GM12865 (cell line): ENCODE measurements around the gene FAAP100.

Source experiments
- DNase-seq: peaks from one replicate; pipeline ENCODE4 v3.0.0; 2010; ENCODE audit warnings: low read depth
- H3K4me3 ChIP-seq: 2 replicates; pipeline ENCODE4 v1.5.1; 2011; ENCODE audit warnings: mild to moderate bottlenecking, low read depth, low read length, control low read depth
- TF ChIP-seq, protein P1 (sequence below): IDR thresholded peaks from 2 replicates; pipeline ENCODE4 v1.5.1; 2011; ENCODE audit warnings: low read length, control low read depth, low read depth, inconsistent platforms; ENCODE audit not compliant: insufficient read depth; ENCODE audit errors: missing control alignments

Gene FAAP100

DNA sequence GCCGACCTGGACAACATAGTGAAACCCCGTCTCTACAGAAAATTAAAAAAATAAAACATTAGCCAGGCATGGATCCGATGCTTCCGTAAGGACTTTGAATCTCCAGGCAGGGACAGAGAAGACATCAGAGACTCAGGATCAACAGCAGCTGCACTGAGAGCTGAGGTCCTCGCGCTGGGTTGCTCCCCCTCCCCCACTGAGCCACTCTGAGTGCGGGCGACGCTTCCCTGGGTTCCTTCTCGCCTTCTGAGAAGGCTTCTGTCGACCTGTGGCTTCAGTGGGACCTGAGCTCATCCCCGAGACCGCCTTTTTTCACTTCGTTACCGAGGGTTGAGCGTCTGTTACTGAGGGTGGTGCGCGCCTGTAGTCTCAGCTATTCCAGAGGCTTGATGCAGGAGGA, 60.0 kb downstream of the FAAP100 start:
- TF ChIP-seq, protein P1, sequence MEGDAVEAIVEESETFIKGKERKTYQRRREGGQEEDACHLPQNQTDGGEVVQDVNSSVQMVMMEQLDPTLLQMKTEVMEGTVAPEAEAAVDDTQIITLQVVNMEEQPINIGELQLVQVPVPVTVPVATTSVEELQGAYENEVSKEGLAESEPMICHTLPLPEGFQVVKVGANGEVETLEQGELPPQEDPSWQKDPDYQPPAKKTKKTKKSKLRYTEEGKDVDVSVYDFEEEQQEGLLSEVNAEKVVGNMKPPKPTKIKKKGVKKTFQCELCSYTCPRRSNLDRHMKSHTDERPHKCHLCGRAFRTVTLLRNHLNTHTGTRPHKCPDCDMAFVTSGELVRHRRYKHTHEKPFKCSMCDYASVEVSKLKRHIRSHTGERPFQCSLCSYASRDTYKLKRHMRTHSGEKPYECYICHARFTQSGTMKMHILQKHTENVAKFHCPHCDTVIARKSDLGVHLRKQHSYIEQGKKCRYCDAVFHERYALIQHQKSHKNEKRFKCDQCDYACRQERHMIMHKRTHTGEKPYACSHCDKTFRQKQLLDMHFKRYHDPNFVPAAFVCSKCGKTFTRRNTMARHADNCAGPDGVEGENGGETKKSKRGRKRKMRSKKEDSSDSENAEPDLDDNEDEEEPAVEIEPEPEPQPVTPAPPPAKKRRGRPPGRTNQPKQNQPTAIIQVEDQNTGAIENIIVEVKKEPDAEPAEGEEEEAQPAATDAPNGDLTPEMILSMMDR, result no peak
- H3K4me3 ChIP-seq, result no peak overlapping the region
- DNase-seq, result no peak

GRCh38 chr17:81491761-81492160, 60.4 kb downstream of the FAAP100 start:
- no peak overlapping the region for H3K4me3 ChIP-seq
- TF ChIP-seq, protein P1, result no peak
- no peak for DNase-seq

- H3K4me3 ChIP-seq, result no peak overlapping the region
- TF ChIP-seq, protein P1, result no peak
- DNase-seq, result no peak
These were observed 61.0 kb downstream of the FAAP100 start for GRCh38 chr17:81491181-81491581.

DNA sequence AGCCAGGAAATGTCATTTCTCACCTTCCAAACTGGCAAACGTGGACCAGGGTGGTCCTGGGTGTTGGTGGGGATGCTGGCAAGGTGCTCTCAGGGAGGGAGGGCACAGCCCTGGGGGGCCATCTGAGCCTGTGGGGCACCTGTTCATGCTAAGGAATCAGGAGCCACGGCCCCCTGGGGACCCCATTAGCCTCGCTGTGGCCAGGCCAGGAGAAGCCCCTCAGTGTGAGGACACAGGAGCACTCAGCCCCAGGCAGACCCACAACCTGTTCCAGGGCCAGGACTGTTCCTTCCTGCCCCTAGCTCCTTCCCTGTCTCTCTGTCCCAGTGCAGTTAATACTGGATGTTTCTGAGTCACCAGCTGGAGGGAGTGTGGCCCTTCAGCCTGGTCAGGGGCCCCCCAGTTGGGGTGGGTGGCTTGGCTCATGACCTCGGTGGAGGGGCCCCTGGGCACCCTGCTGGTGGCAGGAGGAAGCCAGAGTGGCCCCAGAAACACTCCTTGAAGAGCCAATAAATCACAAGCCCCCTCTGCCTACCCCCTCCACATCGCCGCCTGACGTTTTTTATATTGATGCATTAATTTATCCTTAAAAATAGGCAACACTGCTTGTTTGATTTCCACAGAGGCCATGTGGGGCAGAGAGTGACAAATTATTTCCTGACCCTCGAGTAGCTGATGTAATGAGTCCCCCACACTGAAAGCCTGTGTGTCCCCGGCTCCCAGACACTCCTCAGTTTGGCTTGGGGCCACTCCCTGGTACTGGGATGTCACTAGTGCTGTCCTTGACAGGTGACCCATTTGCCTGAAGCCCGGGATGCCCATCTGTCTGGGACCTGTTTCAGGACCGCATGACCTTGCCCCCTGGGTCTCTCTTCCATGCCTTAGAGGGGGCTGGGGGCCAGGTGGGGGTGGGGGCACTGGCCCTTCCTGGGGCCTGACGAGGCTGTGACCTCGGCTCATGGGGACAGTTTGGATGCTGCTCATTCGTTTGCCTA, 61.9 kb downstream of the FAAP100 start:
- H3K4me3 ChIP-seq, result no peak overlapping the region
- TF ChIP-seq, protein P1, result no peak
- no peak for DNase-seq
